ENCODE measurements around the gene HMCN1. TPM values are rescaled to one million over a fixed set of nuclear protein-coding genes. Genes with fewer than 3 reads are reported as not detected.

Gene HMCN1
- total and polyA plus RNA-seq, 2 experiments from 2014 or later: 1.6 to 8.7 TPM

DNA sequence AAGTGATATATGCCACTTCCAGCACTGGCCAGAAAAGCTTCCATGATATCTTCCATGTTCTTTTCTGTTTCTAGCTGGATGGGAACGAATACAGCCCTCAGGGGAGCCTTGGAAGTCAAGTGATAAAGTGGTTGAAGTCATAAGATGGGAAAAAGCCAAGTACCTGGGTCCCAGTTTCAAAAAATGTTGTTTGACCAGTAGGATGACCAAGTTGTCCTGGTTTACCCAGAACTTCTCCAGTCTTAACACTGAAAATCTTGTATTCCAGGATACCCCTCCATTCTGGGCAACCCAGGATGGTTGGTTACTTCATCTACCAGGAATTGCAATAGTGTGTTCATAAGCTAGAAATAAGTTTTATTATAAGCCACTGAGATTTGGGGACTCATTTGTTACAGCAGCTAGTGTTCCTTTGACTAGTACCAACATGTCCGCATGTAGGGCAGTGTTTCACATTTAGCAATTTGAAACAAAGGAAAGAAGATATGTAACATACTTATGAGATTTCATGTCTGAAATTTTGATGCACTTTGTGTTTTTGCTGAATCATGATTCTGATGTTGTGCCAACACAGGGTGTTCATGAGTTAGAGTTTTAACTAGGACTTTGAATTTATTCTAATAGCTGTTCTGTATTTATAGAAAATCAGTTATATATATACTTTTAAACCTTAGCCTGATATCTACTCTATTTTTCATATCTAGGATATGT, 500.9 kb downstream of the HMCN1 start:
- no peak overlapping the region for H3K27ac Mint-ChIP-seq
- H3K4me3 Mint-ChIP-seq: no peak overlapping the region
- H3K27ac ChIP-seq (ENCODE audit: low read depth): no peak overlapping the region
- no peak overlapping the region for H2AFZ ChIP-seq
- no peaks in the 10 kb centered on the region for H3K36me3 ChIP-seq (ENCODE audit: insufficient read depth)
- no peaks in the 10 kb centered on the region for H3K27me3 ChIP-seq (ENCODE audit: insufficient read depth)
- no peak overlapping the region for H3K4me2 ChIP-seq
- no peak for DNase-seq (ENCODE audit: low spot score)
- no peaks in the 10 kb centered on the region for H3K9me3 Mint-ChIP-seq
- H3K79me2 ChIP-seq (replicated peaks; ENCODE audit: insufficient read depth): no peaks in the 10 kb centered on the region
- H3K9me2 ChIP-seq (ENCODE audit: insufficient read depth): peaks cover 16% of the 10 kb centered on the region; the same call in 1 of the 2 replicates
- no peaks in the 10 kb centered on the region for H3K4me1 ChIP-seq (ENCODE audit: insufficient read depth)
- no peaks in the 10 kb centered on the region for H3F3A ChIP-seq (replicated peaks; ENCODE audit: low read depth)
- H3K4me3 ChIP-seq: no peak overlapping the region
- TF ChIP-seq ZNF331 (CRISPR knock-in tag; IDR thresholded peaks at IDR 0.05; ENCODE audit: low read depth) (no peak), NANOG (IDR thresholded peaks at IDR 0.05; ENCODE audit: borderline replicate concordance) (no peak), POLR2AphosphoS5 (IDR thresholded peaks at IDR 0.05; ENCODE audit: low read depth) (no peak), EZH2phosphoT487 (IDR thresholded peaks at IDR 0.05; ENCODE audit: unreplicated experiment) (no peak), REST (IDR thresholded peaks at IDR 0.05; ENCODE audit: unreplicated experiment) (no peak), CREB1 (CRISPR knock-in tag; IDR thresholded peaks at IDR 0.05; ENCODE audit: low read depth) (no peak), JUNB (IDR thresholded peaks at IDR 0.05; ENCODE audit: unreplicated experiment) (no peak), EZH2 (IDR thresholded peaks at IDR 0.05; ENCODE audit: low read depth, unreplicated experiment) (no peak), STAT1 (IDR thresholded peaks at IDR 0.05; ENCODE audit: unreplicated experiment) (no peak), ETS1 (IDR thresholded peaks at IDR 0.05) (no peak), ZNF114 (CRISPR knock-in tag; IDR thresholded peaks at IDR 0.05) (no peak)
- TF ChIP-seq, protein P1, sequence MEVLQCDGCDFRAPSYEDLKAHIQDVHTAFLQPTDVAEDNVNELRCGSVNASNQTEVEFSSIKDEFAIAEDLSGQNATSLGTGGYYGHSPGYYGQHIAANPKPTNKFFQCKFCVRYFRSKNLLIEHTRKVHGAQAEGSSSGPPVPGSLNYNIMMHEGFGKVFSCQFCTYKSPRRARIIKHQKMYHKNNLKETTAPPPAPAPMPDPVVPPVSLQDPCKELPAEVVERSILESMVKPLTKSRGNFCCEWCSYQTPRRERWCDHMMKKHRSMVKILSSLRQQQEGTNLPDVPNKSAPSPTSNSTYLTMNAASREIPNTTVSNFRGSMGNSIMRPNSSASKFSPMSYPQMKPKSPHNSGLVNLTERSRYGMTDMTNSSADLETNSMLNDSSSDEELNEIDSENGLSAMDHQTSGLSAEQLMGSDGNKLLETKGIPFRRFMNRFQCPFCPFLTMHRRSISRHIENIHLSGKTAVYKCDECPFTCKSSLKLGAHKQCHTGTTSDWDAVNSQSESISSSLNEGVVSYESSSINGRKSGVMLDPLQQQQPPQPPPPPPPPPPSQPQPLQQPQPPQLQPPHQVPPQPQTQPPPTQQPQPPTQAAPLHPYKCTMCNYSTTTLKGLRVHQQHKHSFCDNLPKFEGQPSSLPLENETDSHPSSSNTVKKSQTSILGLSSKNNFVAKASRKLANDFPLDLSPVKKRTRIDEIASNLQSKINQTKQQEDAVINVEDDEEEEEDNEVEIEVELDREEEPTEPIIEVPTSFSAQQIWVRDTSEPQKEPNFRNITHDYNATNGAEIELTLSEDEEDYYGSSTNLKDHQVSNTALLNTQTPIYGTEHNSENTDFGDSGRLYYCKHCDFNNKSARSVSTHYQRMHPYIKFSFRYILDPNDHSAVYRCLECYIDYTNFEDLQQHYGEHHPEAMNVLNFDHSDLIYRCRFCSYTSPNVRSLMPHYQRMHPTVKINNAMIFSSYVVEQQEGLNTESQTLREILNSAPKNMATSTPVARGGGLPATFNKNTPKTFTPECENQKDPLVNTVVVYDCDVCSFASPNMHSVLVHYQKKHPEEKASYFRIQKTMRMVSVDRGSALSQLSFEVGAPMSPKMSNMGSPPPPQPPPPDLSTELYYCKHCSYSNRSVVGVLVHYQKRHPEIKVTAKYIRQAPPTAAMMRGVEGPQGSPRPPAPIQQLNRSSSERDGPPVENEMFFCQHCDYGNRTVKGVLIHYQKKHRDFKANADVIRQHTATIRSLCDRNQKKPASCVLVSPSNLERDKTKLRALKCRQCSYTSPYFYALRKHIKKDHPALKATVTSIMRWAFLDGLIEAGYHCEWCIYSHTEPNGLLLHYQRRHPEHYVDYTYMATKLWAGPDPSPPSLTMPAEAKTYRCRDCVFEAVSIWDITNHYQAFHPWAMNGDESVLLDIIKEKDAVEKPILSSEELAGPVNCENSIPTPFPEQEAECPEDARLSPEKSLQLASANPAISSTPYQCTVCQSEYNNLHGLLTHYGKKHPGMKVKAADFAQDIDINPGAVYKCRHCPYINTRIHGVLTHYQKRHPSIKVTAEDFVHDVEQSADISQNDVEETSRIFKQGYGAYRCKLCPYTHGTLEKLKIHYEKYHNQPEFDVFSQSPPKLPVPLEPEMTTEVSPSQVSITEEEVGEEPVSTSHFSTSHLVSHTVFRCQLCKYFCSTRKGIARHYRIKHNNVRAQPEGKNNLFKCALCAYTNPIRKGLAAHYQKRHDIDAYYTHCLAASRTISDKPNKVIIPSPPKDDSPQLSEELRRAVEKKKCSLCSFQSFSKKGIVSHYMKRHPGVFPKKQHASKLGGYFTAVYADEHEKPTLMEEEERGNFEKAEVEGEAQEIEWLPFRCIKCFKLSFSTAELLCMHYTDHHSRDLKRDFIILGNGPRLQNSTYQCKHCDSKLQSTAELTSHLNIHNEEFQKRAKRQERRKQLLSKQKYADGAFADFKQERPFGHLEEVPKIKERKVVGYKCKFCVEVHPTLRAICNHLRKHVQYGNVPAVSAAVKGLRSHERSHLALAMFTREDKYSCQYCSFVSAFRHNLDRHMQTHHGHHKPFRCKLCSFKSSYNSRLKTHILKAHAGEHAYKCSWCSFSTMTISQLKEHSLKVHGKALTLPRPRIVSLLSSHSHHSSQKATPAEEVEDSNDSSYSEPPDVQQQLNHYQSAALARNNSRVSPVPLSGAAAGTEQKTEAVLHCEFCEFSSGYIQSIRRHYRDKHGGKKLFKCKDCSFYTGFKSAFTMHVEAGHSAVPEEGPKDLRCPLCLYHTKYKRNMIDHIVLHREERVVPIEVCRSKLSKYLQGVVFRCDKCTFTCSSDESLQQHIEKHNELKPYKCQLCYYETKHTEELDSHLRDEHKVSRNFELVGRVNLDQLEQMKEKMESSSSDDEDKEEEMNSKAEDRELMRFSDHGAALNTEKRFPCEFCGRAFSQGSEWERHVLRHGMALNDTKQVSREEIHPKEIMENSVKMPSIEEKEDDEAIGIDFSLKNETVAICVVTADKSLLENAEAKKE (CRISPR knock-in tag; IDR thresholded peaks at IDR 0.05): no peak
- TF ChIP-seq, protein P2, sequence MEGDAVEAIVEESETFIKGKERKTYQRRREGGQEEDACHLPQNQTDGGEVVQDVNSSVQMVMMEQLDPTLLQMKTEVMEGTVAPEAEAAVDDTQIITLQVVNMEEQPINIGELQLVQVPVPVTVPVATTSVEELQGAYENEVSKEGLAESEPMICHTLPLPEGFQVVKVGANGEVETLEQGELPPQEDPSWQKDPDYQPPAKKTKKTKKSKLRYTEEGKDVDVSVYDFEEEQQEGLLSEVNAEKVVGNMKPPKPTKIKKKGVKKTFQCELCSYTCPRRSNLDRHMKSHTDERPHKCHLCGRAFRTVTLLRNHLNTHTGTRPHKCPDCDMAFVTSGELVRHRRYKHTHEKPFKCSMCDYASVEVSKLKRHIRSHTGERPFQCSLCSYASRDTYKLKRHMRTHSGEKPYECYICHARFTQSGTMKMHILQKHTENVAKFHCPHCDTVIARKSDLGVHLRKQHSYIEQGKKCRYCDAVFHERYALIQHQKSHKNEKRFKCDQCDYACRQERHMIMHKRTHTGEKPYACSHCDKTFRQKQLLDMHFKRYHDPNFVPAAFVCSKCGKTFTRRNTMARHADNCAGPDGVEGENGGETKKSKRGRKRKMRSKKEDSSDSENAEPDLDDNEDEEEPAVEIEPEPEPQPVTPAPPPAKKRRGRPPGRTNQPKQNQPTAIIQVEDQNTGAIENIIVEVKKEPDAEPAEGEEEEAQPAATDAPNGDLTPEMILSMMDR (conservative IDR thresholded peaks at IDR 0.05; ENCODE audit: low read depth in 2 of 2): no peak
- no peaks in the 10 kb centered on the region for H3K27me3 Mint-ChIP-seq (ENCODE audit: insufficient read depth, low read depth, poor library complexity)
- ATAC-seq: no peak
- no peaks in the 10 kb centered on the region for H3K4me1 Mint-ChIP-seq
- H4K20me1 ChIP-seq (replicated peaks; ENCODE audit: insufficient read depth): no peaks in the 10 kb centered on the region
- no peaks in the 10 kb centered on the region for H3K36me3 Mint-ChIP-seq (ENCODE audit: low read depth)
